Endothelial cell of umbilical vein (primary cell): ENCODE data around the gene TCN2. TPM values are rescaled to one million over a fixed set of nuclear protein-coding genes. Genes with fewer than 3 reads are reported as not detected.

Experiments
- BruUV-seq: library from RNA; stranded (reverse); fragments of 400-500 nt; replicated peaks from 2 replicates; lab custom pipeline; 2021; lab: Mats Ljungman, UMichigan
- CTCF ChIA-PET: fragments of 300-600, 350-600 bp; sonication (Branson Sonifier 250); formaldehyde crosslinking; loops from one replicate; lab custom pipeline; 2021; ENCODE audit warnings: antibody characterized with exemption, inconsistent platforms; lab: Charles Lee
- POLR2A ChIA-PET: fragments of 300-600, 350-600 bp; sonication (Branson Sonifier 250); formaldehyde crosslinking; loops from one replicate; lab custom pipeline; 2021; ENCODE audit warnings: antibody characterized with exemption, inconsistent platforms; lab: Charles Lee
- DNase-seq: peaks from one replicate; pipeline ENCODE4 v3.0.0-alpha.2; 2011; ENCODE audit warnings: low read depth, low spot score
- FAIRE-seq: peaks from 2 replicates; lab custom pipeline; 2011; peaks lifted over from hg19 to GRCh38; lab: Jason Lieb, UNC
- H2AFZ ChIP-seq: 2 replicates; pipeline ENCODE4 v1.6.0; 2012; ENCODE audit warnings: low read depth, low read length, control low read depth, inconsistent platforms
- H3K27ac ChIP-seq: 2 replicates; pipeline ENCODE4 v1.5.1; 2011; ENCODE audit warnings: low read depth, mild to moderate bottlenecking, control low read depth, low read length, moderate library complexity; ENCODE audit not compliant: insufficient read depth
- H3K27me3 ChIP-seq, 2 experiments: 2 replicates each; pipeline versions ENCODE4 v1.6.0 to v1.6.1; 2011; ENCODE audit warnings: low read length in 2 of 2, mixed read lengths in 1 of 2; ENCODE audit not compliant: control insufficient read depth in 2 of 2, insufficient read depth in 2 of 2
- H3K36me3 ChIP-seq, 2 experiments: 2 replicates in 1 of 2; 3 replicates in 1 of 2; pipeline ENCODE4 v1.5.1; 2011; ENCODE audit warnings: low read length in 2 of 2, mild to moderate bottlenecking in 1 of 2, moderate library complexity in 1 of 2; ENCODE audit not compliant: control insufficient read depth in 2 of 2, insufficient read depth in 2 of 2; ENCODE audit errors: extremely low read depth in 1 of 2
- H3K4me1 ChIP-seq: 3 replicates; pipeline ENCODE4 v1.5.1; 2011; ENCODE audit warnings: mild to moderate bottlenecking, low read length; ENCODE audit not compliant: control insufficient read depth, insufficient read depth; ENCODE audit errors: extremely low read depth
- H3K4me2 ChIP-seq: 2 replicates; pipeline ENCODE4 v1.6.1; 2011; ENCODE audit warnings: low read length, control low read depth, mixed read lengths; ENCODE audit not compliant: insufficient read depth
- H3K4me3 ChIP-seq, 3 experiments: fragments of 200-600 bp in 1 of 3; sonication (generic), shearing (Covaris generic) in 1 of 3; replicated peaks in 1 of 3; 2 replicates each; pipeline ENCODE4 v1.5.1; 2011 to 2016; ENCODE audit warnings: control low read depth in 3 of 3, low read length in 3 of 3, mild to moderate bottlenecking in 2 of 3, inconsistent platforms in 1 of 3, low read depth in 1 of 3, moderate library complexity in 1 of 3; ENCODE audit not compliant: insufficient read depth in 1 of 3
- H3K79me2 ChIP-seq: 2 replicates; pipeline ENCODE4 v1.6.0; 2012; ENCODE audit warnings: low read length, inconsistent platforms; ENCODE audit not compliant: control insufficient read depth, insufficient read depth
- H3K9ac ChIP-seq: replicated peaks from 2 replicates; pipeline ENCODE3; 2011; ENCODE audit warnings: low read length, control low read depth; ENCODE audit not compliant: insufficient read depth; ENCODE audit errors: extremely low read depth
- H3K9me1 ChIP-seq: replicated peaks from 3 replicates; pipeline ENCODE4 v1.6.0; 2011; ENCODE audit warnings: mild to moderate bottlenecking, low read length; ENCODE audit not compliant: control insufficient read depth, insufficient read depth; ENCODE audit errors: extremely low read depth
- H3K9me3 ChIP-seq: replicated peaks from 2 replicates; pipeline ENCODE4 v1.5.1; 2012; ENCODE audit warnings: low read length, inconsistent platforms; ENCODE audit not compliant: control insufficient read depth, insufficient read depth
- H4K20me1 ChIP-seq: replicated peaks from 2 replicates; pipeline ENCODE3; 2011; ENCODE audit warnings: mild to moderate bottlenecking, low read length; ENCODE audit not compliant: control insufficient read depth, insufficient read depth; ENCODE audit errors: extremely low read depth
- CTCF ChIP-seq, 2 donors: IDR thresholded peaks; 1 replicate in 1 of 2; 2 replicates in 1 of 2; pipeline ENCODE4 v1.5.1; 2011; ENCODE audit warnings: low read length in 2 of 2, mild to moderate bottlenecking in 2 of 2, moderate library complexity in 2 of 2, control low read depth in 1 of 2, inconsistent platforms in 1 of 2, low read depth in 1 of 2; ENCODE audit not compliant: insufficient read depth in 1 of 2; ENCODE audit errors: extremely low read depth in 1 of 2
- EZH2 ChIP-seq: IDR thresholded peaks from 2 replicates; pipeline ENCODE4 v1.6.1; 2012; ENCODE audit warnings: borderline replicate concordance, low read depth, mild to moderate bottlenecking, moderate library complexity, low read length, inconsistent platforms; ENCODE audit not compliant: severe bottlenecking
- FOS ChIP-seq: IDR thresholded peaks from 2 replicates; pipeline ENCODE4 v1.6.1; 2011; ENCODE audit warnings: mild to moderate bottlenecking, low read length, moderate library complexity, borderline replicate concordance; ENCODE audit not compliant: insufficient read depth
- GATA2 ChIP-seq: IDR thresholded peaks from 2 replicates; pipeline ENCODE4 v1.7.0; 2011; ENCODE audit warnings: low read depth, mild to moderate bottlenecking, moderate library complexity, mixed read lengths, low read length; ENCODE audit not compliant: insufficient read length, insufficient read depth
- JUN ChIP-seq: IDR thresholded peaks from 2 replicates; pipeline ENCODE4 v1.6.1; 2011; ENCODE audit warnings: borderline replicate concordance, low read depth; ENCODE audit not compliant: insufficient read length, insufficient read depth
- MYC ChIP-seq: IDR thresholded peaks from one replicate; pipeline ENCODE4 v1.6.1; 2011; ENCODE audit warnings: mild to moderate bottlenecking, low read depth, low read length
- POLR2A ChIP-seq: IDR thresholded peaks from 2 replicates; pipeline ENCODE4 v1.6.1; 2012; ENCODE audit warnings: low read depth, mild to moderate bottlenecking, control low read depth, low read length
- POLR2AphosphoS5 ChIP-seq: IDR thresholded peaks from 2 replicates; pipeline ENCODE4 v1.6.1; 2012; ENCODE audit warnings: low read depth, mild to moderate bottlenecking, control low read depth, low read length, moderate library complexity; ENCODE audit not compliant: insufficient read depth
- dilution Hi-C: fragments of 300-500 bp; cut with MboI; formaldehyde crosslinking; loops from one replicate; pipeline ENCODE4 v1.15.0; 2019; ENCODE audit warnings: low sequenced_read_pairs; ENCODE audit not compliant: extremely low pct_ligation_motif_present
- intact Hi-C: fragments of 100-400 bp; cut with micrococcal nuclease; formaldehyde crosslinking; loops from one replicate; pipeline ENCODE4 v1.10.0; 2022
- polyA plus RNA-seq, 4 experiments: library from polyadenylated mRNA; depleted of rRNA in 3 of 4; stranded (reverse) in 3 of 4; unstranded in 1 of 4; fragments of >200 nt; gene quantifications; 2 replicates each; pipeline versions ENCODE4 v1.2.1 to v1.2.3, GENCODE V29; 2011 to 2012; ENCODE audit warnings: missing spikeins in 1 of 4
- total RNA-seq: library from RNA; stranded (reverse); gene quantifications from 2 replicates; pipeline ENCODE4 v1.2.3, GENCODE V29; 2021
- TF ChIP-seq, protein P1 (sequence below): IDR thresholded peaks from 2 replicates; pipeline ENCODE4 v1.6.1; 2011; ENCODE audit not compliant: insufficient read depth, insufficient read length

TCN2 gene
- total and polyA plus RNA-seq, 2 donors (not counting 3 experiments of a cell fraction or from before 2014, with no cell fraction given): 80.6 to 188 TPM

GRCh38 chr22:30652852-30653251 lies 45.9 kb downstream of the TCN2 start:
- Histone ChIP-seq H3K4me3 (no peak overlapping the region), H3K9ac (no peak overlapping the region), H3K36me3 (no peaks in the 10 kb centered on the region), H3K4me1 (peaks cover 11% of the 10 kb centered on the region), H3K9me3 (no peaks in the 10 kb centered on the region), H3K79me2 (no peaks in the 10 kb centered on the region), H4K20me1 (no peaks in the 10 kb centered on the region), H2AFZ (no peak overlapping the region), H3K9me1 (no peaks in the 10 kb centered on the region), H3K27me3 (no peaks in the 10 kb centered on the region), H3K27ac (no peak overlapping the region), H3K4me2 (no peak overlapping the region)
- POLR2A ChIA-PET: no interaction called here
- intact Hi-C loops (no loop called here), dilution Hi-C loops (no loop called here)
- CTCF ChIA-PET: no interaction called here
- FAIRE-seq (no peak), DNase-seq (no peak)
- no TSS peak for BruUV-seq
- TF ChIP-seq POLR2AphosphoS5 (no peak), POLR2A (no peak), CTCF (IDR thresholded peaks at IDR 0.05; ENCODE audit: extremely low read depth in 1 of 2, insufficient read depth in 1 of 2, low read depth in 1 of 2, low read length in 2 of 2) (no peak), FOS (no peak), JUN (no peak), EZH2 (no peak), MYC (no peak), GATA2 (no peak)
- TF ChIP-seq, protein P1, sequence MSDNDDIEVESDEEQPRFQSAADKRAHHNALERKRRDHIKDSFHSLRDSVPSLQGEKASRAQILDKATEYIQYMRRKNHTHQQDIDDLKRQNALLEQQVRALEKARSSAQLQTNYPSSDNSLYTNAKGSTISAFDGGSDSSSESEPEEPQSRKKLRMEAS: no peak
